Stimulated activated naive CD4-positive, alpha-beta T cell (primary cell): Measurements from ENCODE around the gene OVCH1.
A peak's percentile ranks its signal among the peaks of the same experiment; 100 is the strongest.
"Not testable (repeated sequence)": the region's sequence is repeated elsewhere in the genome, so short reads cannot be mapped to it uniquely, and the experiment has no call there.

ENCODE experiments used
- DNase-seq, 6 experiments: peaks; one replicate each; lab custom pipeline; 2025; lab: John Stamatoyannopoulos, UW

Gene OVCH1

DNA sequence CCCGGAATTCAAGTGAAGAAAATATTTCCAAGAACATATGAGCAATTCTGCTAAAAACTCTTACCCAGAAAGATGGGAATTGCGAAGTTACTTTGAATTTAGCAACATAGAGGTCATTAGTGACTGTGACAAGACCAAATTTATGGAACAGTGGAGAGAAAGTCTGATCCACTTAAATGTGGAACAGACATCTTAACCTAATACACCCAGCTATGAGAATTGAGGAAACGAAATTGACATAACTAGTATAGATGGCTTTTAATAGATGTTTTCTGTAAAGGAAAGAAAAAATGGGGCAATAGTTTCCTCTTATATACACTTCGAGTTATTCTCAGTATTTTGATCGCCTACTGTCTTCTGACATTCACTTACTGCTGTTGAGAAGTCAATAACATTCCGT is 4.6 kb downstream of the OVCH1 start:
- DNase-seq: no peak

- DNase-seq: no peak
Measured at GRCh38 chr12:29486972-29487371, 10.5 kb downstream of the OVCH1 start.

GRCh38 chr12:29463198-29463597 is 34.3 kb downstream of the OVCH1 start:
- no peak for DNase-seq

GRCh38 chr12:29460082-29460481 is 37.4 kb downstream of the OVCH1 start:
- no peak for DNase-seq

- no peak for DNase-seq
Measured at GRCh38 chr12:29455087-29455486, 42.4 kb downstream of the OVCH1 start.

DNA sequence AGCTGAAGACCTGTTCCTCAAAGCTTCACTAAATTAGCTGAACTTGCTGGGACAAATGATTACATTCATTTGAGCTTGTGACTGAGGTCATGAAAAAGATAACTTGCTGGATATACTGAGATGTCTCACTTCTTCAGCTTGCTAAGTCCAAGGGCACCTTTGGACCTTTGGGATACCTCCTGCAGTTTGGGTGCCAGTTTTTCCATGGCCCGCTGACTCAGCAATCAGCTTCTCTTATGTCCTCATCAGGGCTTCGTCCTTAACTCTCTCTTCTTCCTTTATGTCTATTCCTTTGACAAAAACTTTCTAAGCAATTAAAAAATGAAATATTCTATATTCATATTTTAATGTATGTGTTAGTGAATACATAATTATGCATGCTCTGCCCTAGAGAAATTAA is 45.6 kb downstream of the OVCH1 start:
- no peak for DNase-seq

GRCh38 chr12:29448157-29448556 is 49.3 kb downstream of the OVCH1 start:
- no peak for DNase-seq

DNA sequence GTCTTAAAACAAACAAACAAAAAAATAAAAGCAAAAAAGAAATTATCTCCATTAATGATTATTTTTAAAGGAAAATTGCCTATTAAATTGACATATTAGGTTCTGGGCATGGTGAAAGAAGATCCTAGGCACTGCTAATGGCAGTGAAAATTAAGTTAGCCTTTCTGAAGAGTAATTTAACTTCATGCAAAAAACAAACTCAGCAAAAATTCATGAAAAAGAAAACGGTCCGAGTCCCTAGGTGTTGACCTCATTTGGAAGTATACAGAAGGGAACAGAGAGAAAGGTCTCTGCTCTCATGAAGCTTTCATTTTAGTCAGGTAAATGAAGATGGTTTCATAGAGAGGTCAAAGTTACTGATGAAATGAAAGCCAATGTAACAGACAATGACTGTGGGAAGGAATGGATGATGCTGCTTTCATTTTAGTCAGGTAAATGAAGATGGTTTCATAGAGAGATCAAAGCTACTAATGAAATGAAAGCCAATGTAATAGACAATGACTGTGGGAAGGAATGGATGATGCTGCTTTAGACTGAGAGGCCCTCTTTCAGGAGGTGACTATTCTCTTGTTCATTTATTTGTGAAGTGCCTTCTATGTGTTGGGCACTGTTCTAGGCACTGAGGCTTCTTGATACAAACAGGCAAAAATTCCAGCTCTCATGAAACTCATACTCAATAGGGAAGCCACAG is 50.1 kb downstream of the OVCH1 start:
- DNase-seq: no peak

DNA sequence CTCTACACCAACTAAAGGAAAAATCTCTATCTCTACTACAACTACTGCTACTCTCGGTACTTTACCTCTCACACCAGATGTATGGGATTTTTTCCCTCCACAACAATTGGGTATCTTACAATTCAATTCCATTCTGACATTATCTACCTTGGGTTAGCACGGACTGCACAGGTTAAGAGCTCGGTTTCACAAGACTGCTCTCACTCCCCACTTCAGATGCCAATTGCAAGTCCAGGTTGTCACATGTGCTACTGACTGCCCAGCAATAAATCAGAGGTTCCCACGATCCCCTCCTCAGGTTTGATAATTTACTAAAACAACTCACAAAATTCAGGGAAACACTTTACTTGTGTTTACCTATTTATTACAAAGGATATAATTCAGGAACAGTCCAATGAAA is 58.0 kb downstream of the OVCH1 start:
- DNase-seq: no peak

DNA sequence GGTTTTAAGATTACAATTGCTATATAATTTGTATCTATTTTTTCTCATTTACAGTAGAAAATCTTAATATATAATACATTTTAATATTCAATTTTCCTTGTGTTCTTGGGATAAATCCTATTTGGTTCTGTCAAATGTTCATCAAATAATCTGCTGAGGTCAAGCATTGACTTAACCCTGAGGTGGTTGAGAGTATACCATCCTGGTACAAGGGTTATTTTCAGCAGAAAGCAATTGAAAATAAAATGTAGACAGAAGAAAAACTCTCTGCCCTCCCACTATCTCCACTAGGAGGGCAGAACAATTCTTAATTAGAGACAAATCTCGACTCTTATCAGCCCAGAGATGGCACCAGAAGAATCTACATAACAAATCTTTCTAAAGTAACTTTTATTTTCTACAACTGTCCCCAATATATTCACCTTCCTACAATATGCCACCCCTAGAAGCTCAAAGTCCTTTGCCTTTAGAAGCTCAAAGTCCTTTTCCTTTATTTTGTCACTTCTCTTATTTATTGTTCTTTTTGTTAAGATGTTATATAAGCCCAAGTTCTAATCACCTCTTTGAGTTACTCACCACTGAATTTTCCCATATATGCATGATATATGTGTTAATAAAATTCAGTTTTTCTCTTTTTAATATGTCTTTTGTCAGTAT is 58.6 kb downstream of the OVCH1 start:
- no peak for DNase-seq

DNA sequence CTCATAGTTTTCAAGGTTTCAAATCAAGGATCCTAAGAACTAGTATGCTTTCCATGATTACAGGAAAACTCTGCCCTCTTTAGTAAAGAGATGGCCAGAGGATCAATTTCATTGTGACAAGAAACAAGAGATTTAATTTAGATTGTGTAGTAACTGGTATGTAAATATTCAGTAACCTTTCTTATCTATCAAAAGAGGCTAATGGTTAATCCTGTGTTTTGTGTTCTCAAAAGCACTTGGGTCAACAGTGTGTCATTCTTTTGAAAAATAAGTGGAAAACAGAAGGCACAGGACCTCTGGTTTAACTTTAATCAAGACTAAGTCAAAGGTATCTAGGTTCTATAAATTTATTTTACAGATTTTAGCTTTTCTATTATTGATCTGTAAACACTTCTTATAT is 59.9 kb downstream of the OVCH1 start:
- no peak for DNase-seq

DNA sequence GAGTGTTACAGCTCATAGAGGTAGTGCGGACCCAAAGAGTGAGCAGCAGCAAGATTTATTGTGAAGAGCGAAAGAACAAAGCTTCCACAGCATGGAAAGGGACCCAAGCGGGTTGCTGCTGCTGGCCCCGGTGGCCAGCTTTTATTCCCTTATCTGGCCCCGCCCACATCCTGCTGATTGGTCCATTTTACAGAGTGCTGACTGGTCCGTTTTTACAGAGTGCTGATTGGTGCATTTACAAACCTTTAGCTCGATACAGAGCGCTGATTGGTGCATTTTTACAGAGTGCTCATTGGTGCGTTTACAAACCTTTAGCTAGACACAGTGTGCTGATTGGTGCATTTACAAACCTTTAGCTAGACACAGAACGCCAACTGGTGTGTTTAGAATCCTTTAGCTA is 60.7 kb downstream of the OVCH1 start:
- not testable (repeated sequence) for DNase-seq

DNA sequence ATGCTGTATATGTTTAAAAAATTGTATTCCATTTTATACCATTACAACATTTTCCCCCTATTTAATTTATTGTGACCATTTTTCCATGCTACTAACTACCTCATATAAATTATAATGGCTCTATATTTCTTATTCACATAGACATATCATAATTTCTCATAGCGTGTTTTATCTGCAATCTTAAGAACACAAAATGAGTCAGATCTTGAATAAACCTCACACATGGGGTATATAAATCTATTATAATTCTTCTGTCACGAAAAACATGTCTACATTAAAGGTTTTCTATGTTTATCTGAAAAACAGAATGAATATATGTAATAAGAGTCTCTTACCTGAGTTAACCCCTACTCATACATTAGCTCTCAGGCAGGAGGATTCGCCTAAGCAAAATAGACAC is 66.0 kb downstream of the OVCH1 start:
- no peak for DNase-seq

DNA sequence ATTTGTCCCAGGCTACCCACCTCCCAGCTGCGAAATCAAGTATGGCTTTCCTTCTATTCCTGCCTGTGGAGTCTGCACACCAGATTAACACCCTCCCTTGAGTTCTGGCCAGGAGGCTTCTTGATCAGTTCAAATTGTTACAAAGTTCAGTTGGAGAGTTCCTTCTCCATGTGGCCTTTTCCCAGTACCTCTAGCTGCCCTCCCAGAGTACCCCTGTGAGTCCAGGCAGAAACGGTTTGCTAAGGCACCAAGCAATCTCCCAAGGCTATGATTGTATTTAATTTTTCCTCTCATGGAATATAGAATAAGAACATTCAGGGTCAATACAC is 66.8 kb downstream of the OVCH1 start:
- no peak for DNase-seq

DNA sequence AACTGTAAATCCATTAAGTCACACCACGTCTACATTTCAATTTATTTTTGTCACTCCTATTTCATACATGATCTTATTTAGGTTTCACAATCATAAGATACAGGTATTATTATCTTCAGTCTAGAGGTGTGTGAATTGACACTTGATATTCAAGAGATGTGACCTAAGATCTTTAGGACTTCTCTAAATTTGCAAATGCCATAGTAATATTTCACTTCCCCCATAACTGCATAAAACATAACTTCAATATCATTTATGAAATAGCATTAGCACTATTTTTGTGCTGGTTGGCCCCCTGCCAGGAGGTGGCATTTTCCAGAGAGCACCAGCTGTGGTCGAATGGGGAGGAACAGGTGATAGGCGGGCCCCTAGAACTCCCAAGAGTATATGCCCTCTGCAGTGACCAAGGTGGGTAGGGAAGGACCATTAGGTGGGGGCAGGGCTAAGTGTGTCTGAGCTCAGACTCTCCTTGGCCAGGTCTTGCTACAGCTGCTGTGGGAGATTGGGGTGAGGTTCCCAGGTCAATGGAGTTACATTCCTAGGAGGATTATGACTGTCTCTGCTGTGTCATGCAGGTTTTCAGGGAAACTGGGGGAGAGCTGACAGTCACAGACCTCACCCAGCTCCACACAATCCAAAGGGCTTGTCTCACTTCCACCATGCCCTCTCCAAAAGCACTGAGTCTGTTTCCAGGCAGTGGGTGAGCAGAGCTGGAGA is 67.3 kb downstream of the OVCH1 start:
- no peak for DNase-seq

DNA sequence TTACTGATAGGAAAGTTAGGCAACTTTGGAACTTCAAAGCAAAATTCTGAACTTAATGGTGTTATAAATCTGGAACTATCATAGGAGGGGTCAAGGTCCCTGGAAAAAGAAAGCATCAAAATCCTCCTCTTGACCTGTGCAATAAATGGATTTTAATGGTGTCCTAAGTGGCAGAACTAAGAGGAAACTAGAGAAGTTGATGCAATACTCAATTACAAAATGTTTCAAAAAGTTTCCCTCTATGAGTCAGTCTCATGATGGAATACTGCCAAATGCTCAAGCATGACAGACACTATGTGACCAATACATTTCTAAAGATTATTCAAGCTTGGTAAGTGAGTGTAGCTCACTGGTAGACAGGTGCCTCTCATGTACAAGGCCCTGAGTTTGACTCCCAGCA is 68.9 kb downstream of the OVCH1 start:
- no peak for DNase-seq

GRCh38 chr12:29427964-29428363 is 69.5 kb downstream of the OVCH1 start:
- peak in 2 of 6 experiments; percentile 17 to 24 for DNase-seq

DNA sequence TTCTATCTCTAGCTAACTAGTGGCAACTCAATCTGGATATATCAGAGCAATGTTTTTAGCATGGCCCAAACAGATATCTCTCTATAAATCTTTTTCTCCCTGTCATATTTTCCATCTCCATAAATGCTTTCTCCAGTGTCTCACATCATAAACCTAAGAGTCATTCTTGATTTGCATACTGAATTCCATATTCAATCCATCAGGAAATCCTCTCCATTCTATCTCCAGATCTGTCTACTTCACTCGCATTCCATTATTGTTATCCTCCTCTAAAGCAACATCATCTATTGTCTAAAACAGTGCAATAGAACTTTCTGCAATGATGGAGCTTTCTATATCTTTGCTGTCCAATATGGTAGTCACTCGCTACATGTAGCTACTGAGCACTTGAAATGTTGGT is 71.0 kb downstream of the OVCH1 start:
- DNase-seq: no peak

DNA sequence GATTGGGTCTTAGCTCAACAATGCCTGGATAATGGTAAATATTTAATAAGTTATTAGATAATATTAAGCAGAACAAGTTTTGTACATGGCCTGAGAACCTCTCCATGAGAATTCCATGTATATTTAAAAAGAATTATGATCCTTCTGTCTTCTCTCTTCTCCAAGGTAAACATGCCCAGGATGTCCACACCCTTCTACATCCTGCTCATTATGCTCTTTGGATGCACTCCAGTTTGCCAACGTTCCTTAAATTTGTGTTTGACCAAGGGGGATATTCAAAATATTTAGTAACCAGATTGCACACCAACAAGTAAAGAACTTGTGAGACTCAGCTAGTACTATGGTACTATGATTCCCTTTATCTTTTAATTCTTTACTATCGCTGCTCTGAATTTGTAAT is 71.8 kb downstream of the OVCH1 start:
- DNase-seq: no peak

DNA sequence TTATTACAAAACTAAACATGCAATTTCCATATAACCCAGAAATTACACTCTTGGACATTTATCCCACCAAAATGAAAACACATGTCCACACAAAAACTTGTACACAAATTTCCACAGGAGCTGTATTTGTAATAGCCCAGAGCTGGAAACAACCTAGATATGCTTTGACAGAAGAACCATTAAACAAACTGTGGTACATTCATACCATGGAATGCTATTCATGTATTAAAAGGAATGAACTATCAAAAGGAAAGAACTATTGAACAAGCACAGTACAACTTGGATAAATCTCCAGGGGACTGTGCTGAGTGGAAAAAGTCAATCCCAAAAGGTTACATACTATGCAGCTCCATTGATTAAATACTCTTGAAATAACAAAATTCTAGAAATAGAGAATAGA is 80.7 kb downstream of the OVCH1 start:
- DNase-seq: no peak

DNA sequence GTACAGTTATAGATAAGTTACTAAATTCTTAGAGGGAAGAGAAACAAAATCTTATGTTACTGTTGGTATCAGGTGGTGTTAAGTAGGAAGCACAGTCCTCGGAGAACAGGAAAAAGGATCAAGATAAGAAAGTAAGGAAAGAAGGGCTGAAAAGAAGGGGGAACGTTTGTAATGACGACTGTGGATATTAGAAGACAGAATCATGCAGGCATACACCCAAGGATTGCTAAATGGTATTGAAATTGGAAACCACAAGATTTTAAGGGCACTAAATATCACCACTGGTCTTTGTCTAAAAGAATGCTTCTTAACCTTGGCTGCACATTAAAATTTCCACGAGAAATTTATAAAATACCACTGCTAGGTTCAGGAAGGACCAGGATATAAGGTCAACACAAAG is 82.4 kb downstream of the OVCH1 start:
- DNase-seq: no peak

- no peak for DNase-seq
Measured at GRCh38 chr12:29414368-29414767, 83.1 kb downstream of the OVCH1 start.

- no peak for DNase-seq
Measured at GRCh38 chr12:29405561-29405960, 91.9 kb downstream of the OVCH1 start.

- no peak for DNase-seq
Measured at GRCh38 chr12:29403991-29404390, 93.5 kb downstream of the OVCH1 start.
